IMR-90 (cell line): ENCODE measurements around the gene IGSF3. TPM values are rescaled to one million over a fixed set of nuclear protein-coding genes. Genes with fewer than 3 reads are reported as not detected.

Source experiments
- ATAC-seq: fragments of 200-7000 bp; cut with Tn5 transposase; 2 replicates; pipeline ENCODE4 v1.9.1; 2020; ENCODE audit warnings: low read depth, mild to moderate bottlenecking, moderate library complexity
- BruUV-seq: library from RNA; stranded (reverse); fragments of 400-500 nt; replicated peaks from 2 replicates; lab custom pipeline; 2021; lab: Mats Ljungman, UMichigan
- CTCF ChIA-PET: fragments of 300-600 bp; formaldehyde crosslinking; extraction: SDS; loops from one replicate; lab custom pipeline; 2021; ENCODE audit warnings: antibody characterized with exemption; lab: Yijun Ruan, JAX
- POLR2A ChIA-PET: fragments of 300-600 bp; sonication (Branson Sonifier 250); formaldehyde crosslinking; loops from one replicate; lab custom pipeline; 2022; ENCODE audit warnings: antibody characterized with exemption; ENCODE audit not compliant: unreplicated experiment; lab: Charles Lee
- DNase-seq: peaks from one replicate; pipeline ENCODE4 v3.0.0; 2013
- H2AFZ ChIP-seq: replicated peaks from 2 replicates; pipeline ENCODE3; 2013; ENCODE audit warnings: low read length, mild to moderate bottlenecking; ENCODE audit not compliant: poor library complexity
- H2AK5ac ChIP-seq: 2 replicates; pipeline ENCODE4 v1.6.1; 2013; ENCODE audit warnings: low read depth, low read length, inconsistent platforms
- H2AK9ac ChIP-seq: replicated peaks from 2 replicates; pipeline ENCODE3; 2013; ENCODE audit warnings: mild to moderate bottlenecking, low read depth, low read length, moderate library complexity; ENCODE audit not compliant: poor library complexity
- H2BK120ac ChIP-seq: 2 replicates; pipeline ENCODE4 v1.6.1; 2013; ENCODE audit warnings: low read depth, low read length, inconsistent platforms
- H2BK15ac ChIP-seq: 3 replicates; pipeline ENCODE4 v1.6.1; 2013; ENCODE audit warnings: low read depth, low read length, inconsistent platforms
- H2BK20ac ChIP-seq: 2 replicates; pipeline ENCODE4 v1.6.1; 2013; ENCODE audit warnings: low read depth, mild to moderate bottlenecking, inconsistent platforms, low read length, moderate library complexity
- H2BK5ac ChIP-seq: 2 replicates; pipeline ENCODE4 v1.6.1; 2013; ENCODE audit warnings: mild to moderate bottlenecking, low read depth, low read length, inconsistent platforms; ENCODE audit not compliant: poor library complexity, severe bottlenecking
- H3K14ac ChIP-seq: replicated peaks from 2 replicates; pipeline ENCODE4 v1.6.1; 2013; ENCODE audit warnings: low read depth, low read length, inconsistent platforms
- H3K18ac ChIP-seq: 2 replicates; pipeline ENCODE4 v1.6.1; 2013; ENCODE audit warnings: low read depth, low read length, control low read depth
- H3K23ac ChIP-seq: 2 replicates; pipeline ENCODE4 v1.6.1; 2013; ENCODE audit warnings: low read depth, low read length, inconsistent platforms
- H3K27ac ChIP-seq: 2 replicates; pipeline ENCODE4 v1.5.1; 2013; ENCODE audit warnings: mild to moderate bottlenecking, control low read depth, low read length; ENCODE audit not compliant: insufficient read depth
- H3K27me3 ChIP-seq: 2 replicates; pipeline ENCODE4 v1.6.1; 2013; ENCODE audit warnings: low read length; ENCODE audit not compliant: control insufficient read depth, insufficient read depth
- H3K36me3 ChIP-seq: 2 replicates; pipeline ENCODE4 v1.6.1; 2013; ENCODE audit warnings: low read length, mixed read lengths; ENCODE audit not compliant: control insufficient read depth, insufficient read depth
- H3K4ac ChIP-seq: 2 replicates; pipeline ENCODE4 v1.6.1; 2013; ENCODE audit warnings: low read depth, low read length, inconsistent platforms
- H3K4me1 ChIP-seq: 2 replicates; pipeline ENCODE4 v1.6.1; 2013; ENCODE audit warnings: low read length, mixed read lengths; ENCODE audit not compliant: control insufficient read depth, insufficient read depth
- H3K4me2 ChIP-seq: 2 replicates; pipeline ENCODE4 v1.6.1; 2013; ENCODE audit warnings: low read depth, mild to moderate bottlenecking, control low read depth, low read length, moderate library complexity
- H3K4me3 ChIP-seq: 2 replicates; pipeline ENCODE4 v1.5.1; 2013; ENCODE audit warnings: low read depth, mild to moderate bottlenecking, control low read depth, low read length, moderate library complexity; ENCODE audit not compliant: insufficient read depth
- H3K56ac ChIP-seq: 2 replicates; pipeline ENCODE4 v1.6.1; 2013; ENCODE audit warnings: low read length, inconsistent platforms; ENCODE audit not compliant: insufficient read depth; ENCODE audit errors: extremely low read depth
- H3K79me1 ChIP-seq, 2 experiments: 2 replicates each; pipeline ENCODE4 v1.6.1; 2013; ENCODE audit warnings: low read length in 2 of 2, inconsistent platforms in 1 of 2, low read depth in 1 of 2
- H3K9ac ChIP-seq: 2 replicates; pipeline ENCODE4 v1.6.1; 2013; ENCODE audit warnings: low read depth, low read length, control low read depth
- H3K9me1 ChIP-seq: 2 replicates; pipeline ENCODE4 v1.6.1; 2013; ENCODE audit warnings: low read length, inconsistent platforms; ENCODE audit not compliant: insufficient read depth
- H3K9me3 ChIP-seq: 2 replicates; pipeline ENCODE4 v1.6.1; 2013; ENCODE audit warnings: low read length; ENCODE audit not compliant: control insufficient read depth, insufficient read depth
- H4K20me1 ChIP-seq: 2 replicates; pipeline ENCODE4 v1.6.1; 2013; ENCODE audit warnings: low read length, inconsistent platforms; ENCODE audit not compliant: insufficient read depth
- H4K5ac ChIP-seq: 2 replicates; pipeline ENCODE4 v1.6.1; 2013; ENCODE audit warnings: mild to moderate bottlenecking, low read depth, low read length, control low read depth
- H4K8ac ChIP-seq, 2 experiments: 2 replicates each; pipeline ENCODE4 v1.6.1; 2013; ENCODE audit warnings: low read depth in 2 of 2, low read length in 2 of 2, control low read depth in 1 of 2, inconsistent platforms in 1 of 2
- H4K91ac ChIP-seq: 2 replicates; pipeline ENCODE4 v1.6.1; 2013; ENCODE audit warnings: low read depth, low read length, inconsistent platforms; ENCODE audit not compliant: insufficient read depth
- BHLHE40 ChIP-seq: fragments of 150-350 bp; IDR thresholded peaks from 2 replicates; pipeline ENCODE4 v1.6.1; 2016; ENCODE audit warnings: mild to moderate bottlenecking, low read depth, low read length
- CEBPB ChIP-seq: IDR thresholded peaks from 2 replicates; pipeline ENCODE4 v1.6.1; 2012; ENCODE audit warnings: low read depth, low read length, improper control_type of control experiment
- CHD1 ChIP-seq: IDR thresholded peaks from 2 replicates; pipeline ENCODE4 v1.6.1; 2012; ENCODE audit warnings: low read depth, low read length, improper control_type of control experiment
- CTCF ChIP-seq: conservative IDR thresholded peaks from 2 replicates; pipeline ENCODE4 v1.5.1; 2012; ENCODE audit warnings: mild to moderate bottlenecking, low read depth, low read length, improper control_type of control experiment
- ELK1 ChIP-seq: fragments of 150-350 bp; IDR thresholded peaks from 2 replicates; pipeline ENCODE4 v1.6.1; 2016; ENCODE audit warnings: low read depth, mild to moderate bottlenecking, low read length, moderate library complexity, borderline replicate concordance
- POLR2A ChIP-seq: IDR thresholded peaks from 2 replicates; pipeline ENCODE4 v1.6.1; 2012; ENCODE audit warnings: mild to moderate bottlenecking, low read depth, low read length
- RCOR1 ChIP-seq: IDR thresholded peaks from 2 replicates; pipeline ENCODE4 v1.6.1; 2012; ENCODE audit warnings: mild to moderate bottlenecking, low read length, improper control_type of control experiment; ENCODE audit not compliant: insufficient replicate concordance
- RFX5 ChIP-seq: IDR thresholded peaks from 2 replicates; pipeline ENCODE4 v1.8.0; 2012; ENCODE audit warnings: low read depth, mild to moderate bottlenecking, low read length, moderate library complexity
- USF2 ChIP-seq: fragments of 150-350 bp; IDR thresholded peaks from 2 replicates; pipeline ENCODE4 v1.6.1; 2017; ENCODE audit warnings: mild to moderate bottlenecking, antibody characterized with exemption, low read length, low read depth
- WGBS, 2 experiments: methylation state at CpG; one replicate each; pipeline versions ENCODE4 v1.1.5 to v1.1.7; 2013; ENCODE audit warnings: missing lambda C conversion rate in 2 of 2; ENCODE audit not compliant: insufficient read length in 1 of 2; ENCODE audit errors: extremely low coverage in 2 of 2; 5-methylcytosine and 5-hydroxymethylcytosine counted together
- dilution Hi-C: fragments of 300-500 bp; cut with HindIII; formaldehyde crosslinking; loops from one replicate; pipeline ENCODE4 v1.14.3; 2018; ENCODE audit warnings: low sequenced_read_pairs; ENCODE audit not compliant: unreplicated experiment
- in situ Hi-C: fragments of 300-500 bp; cut with MboI; formaldehyde crosslinking; loops from 3 replicates; pipeline ENCODE4 v1.14.3; 2019; ENCODE audit warnings: low sequenced_read_pairs, inconsistent platforms, mixed read lengths
- intact Hi-C: fragments of 100-400 bp; cut with micrococcal nuclease; formaldehyde crosslinking; loops from 2 replicates; pipeline ENCODE4 v1.10.0; 2022
- polyA plus RNA-seq, 3 experiments: library from polyadenylated mRNA; depleted of rRNA; stranded (reverse); fragments of >200 nt; gene quantifications; 2 replicates each; pipeline ENCODE4 v1.2.3, GENCODE V29; 2012; ENCODE audit warnings: low replicate concordance in 1 of 3
- total RNA-seq: library from RNA; depleted of rRNA; stranded (reverse); fragments of >200 nt; gene quantifications from 2 replicates; pipeline ENCODE4 v1.2.3, GENCODE V29; 2012

Gene IGSF3
- total and polyA plus RNA-seq, 2 of the 4 experiments (the other 2 are of a cell fraction) = under 0.01 to 0.02 TPM

GRCh38 chr1:116679091-116679827, 11.7 kb upstream of the IGSF3 start:
- ChIA-PET POLR2A (no interaction called here), CTCF (interaction anchor here (0.8 kb wide), 1 partner anchor 45 kb away, joined by 3 read pairs; no protein-coding TSS in a partner anchor)
- 50% methylated on average over 2 of the region's 7 CpGs; no CpG with 5 or more reads in 1 of the 2 experiments for WGBS, 2 experiments
- H2BK120ac ChIP-seq = no peak overlapping the region
- H3K9ac ChIP-seq = no peak overlapping the region
- TF ChIP-seq RFX5 (no peak), CHD1 (no peak), POLR2A (no peak), USF2 (no peak), CEBPB (no peak), CTCF (no peak), RCOR1 (no peak), BHLHE40 (no peak), ELK1 (no peak)
- no peak overlapping the region for H3K4me3 ChIP-seq
- H3K14ac ChIP-seq = no peak overlapping the region
- no peak overlapping the region for H2BK15ac ChIP-seq
- DNase-seq (no peak), ATAC-seq (no peak)
- H3K27me3 ChIP-seq = no peaks in the 10 kb centered on the region
- no peak overlapping the region; the same call in 1 of the 2 replicates for H3K56ac ChIP-seq
- in situ Hi-C loops = no loop called here
- H4K8ac ChIP-seq = no peak overlapping the region
- H3K9me1 ChIP-seq = no peaks in the 10 kb centered on the region
- no peak overlapping the region for H2BK20ac ChIP-seq
- H3K79me1 ChIP-seq = no peaks in the 10 kb centered on the region
- no peak overlapping the region for H3K23ac ChIP-seq
- no peaks in the 10 kb centered on the region for H3K4me1 ChIP-seq
- no peaks in the 10 kb centered on the region for H4K20me1 ChIP-seq
- H3K36me3 ChIP-seq = no peaks in the 10 kb centered on the region
- BruUV-seq = no TSS peak
- H3K4ac ChIP-seq = no peak overlapping the region
- H3K4me2 ChIP-seq = no peak overlapping the region
- H2AK9ac ChIP-seq = no peak overlapping the region
- H4K91ac ChIP-seq = no peak overlapping the region
- H2AFZ ChIP-seq = no peak overlapping the region
- intact Hi-C loops = no loop called here
- H3K18ac ChIP-seq = no peak overlapping the region
- H4K5ac ChIP-seq = no peak overlapping the region
- no peaks in the 10 kb centered on the region for H3K9me3 ChIP-seq
- H2AK5ac ChIP-seq = no peak overlapping the region
- H3K27ac ChIP-seq = no peak overlapping the region
- no peak overlapping the region for H2BK5ac ChIP-seq
- dilution Hi-C loops = no loop called here
